ENCODE measurements around the gene P3H2.

DNA sequence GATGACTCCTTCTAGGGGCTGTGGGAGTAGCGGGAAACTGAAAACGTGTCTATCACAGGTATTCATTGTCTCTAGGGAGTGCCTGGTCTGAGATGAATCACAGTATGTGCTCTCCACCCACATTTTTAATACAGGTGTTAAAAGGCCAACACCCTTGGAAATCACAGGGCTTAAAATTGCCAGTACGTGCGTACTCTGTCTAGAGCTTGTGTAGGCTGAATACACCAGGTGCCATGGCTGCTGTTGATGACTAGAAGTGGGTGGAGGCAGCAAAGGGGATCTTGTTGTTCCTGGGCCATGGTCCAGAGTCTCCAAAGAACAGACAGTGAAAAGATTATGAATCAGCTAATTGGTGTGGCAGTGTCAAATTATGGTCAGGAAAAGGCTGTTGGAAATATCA is 35.1 kb upstream of the P3H2 start:
- TF ChIP-seq POLR2A (IDR thresholded peaks at IDR 0.05; ENCODE audit: low read depth, low read length) (no peak), POLR2AphosphoS5 (IDR thresholded peaks at IDR 0.05; ENCODE audit: low read depth, low read length) (no peak)
